Body of pancreas (tissue), 4 donors: Measurements from ENCODE around the gene IL15RA.

Source experiments
- POLR2A ChIP-seq, 3 donors: fragments of 450-650 bp; IDR thresholded peaks; one replicate each; pipeline ENCODE4 v1.6.1; 2016; ENCODE audit warnings: antibody characterized with exemption in 3 of 3, mild to moderate bottlenecking in 2 of 3
- TF ChIP-seq, protein P1 (sequence below), 7 experiments: fragments of 450-650 bp in 4 of 7; fragments of 200-600 bp in 3 of 7; sonication (generic) in 3 of 7; IDR thresholded peaks; one replicate each; pipeline ENCODE4 v1.5.1; 2016 to 2019; ENCODE audit warnings: antibody characterized with exemption in 7 of 7

DNA sequence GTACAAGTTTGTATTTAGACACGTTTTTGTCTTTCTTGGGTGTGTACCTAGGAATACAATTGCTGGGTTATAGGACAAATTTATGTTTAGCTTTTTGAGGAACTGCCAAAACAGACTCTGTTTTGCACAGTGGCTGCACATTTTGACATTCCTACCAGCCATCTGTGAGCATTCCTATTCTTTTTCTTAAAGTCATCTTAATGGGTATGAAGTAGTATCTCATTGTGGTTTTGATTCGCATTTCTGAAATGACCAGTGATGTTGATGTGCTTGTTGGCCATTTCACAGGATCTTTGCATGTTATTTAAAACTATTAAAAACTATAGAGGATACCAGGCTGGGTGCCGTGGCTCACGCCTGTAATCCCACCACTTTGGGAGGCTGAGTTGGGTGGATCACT, 32.6 kb upstream of the IL15RA start:
- TF ChIP-seq, protein P1, sequence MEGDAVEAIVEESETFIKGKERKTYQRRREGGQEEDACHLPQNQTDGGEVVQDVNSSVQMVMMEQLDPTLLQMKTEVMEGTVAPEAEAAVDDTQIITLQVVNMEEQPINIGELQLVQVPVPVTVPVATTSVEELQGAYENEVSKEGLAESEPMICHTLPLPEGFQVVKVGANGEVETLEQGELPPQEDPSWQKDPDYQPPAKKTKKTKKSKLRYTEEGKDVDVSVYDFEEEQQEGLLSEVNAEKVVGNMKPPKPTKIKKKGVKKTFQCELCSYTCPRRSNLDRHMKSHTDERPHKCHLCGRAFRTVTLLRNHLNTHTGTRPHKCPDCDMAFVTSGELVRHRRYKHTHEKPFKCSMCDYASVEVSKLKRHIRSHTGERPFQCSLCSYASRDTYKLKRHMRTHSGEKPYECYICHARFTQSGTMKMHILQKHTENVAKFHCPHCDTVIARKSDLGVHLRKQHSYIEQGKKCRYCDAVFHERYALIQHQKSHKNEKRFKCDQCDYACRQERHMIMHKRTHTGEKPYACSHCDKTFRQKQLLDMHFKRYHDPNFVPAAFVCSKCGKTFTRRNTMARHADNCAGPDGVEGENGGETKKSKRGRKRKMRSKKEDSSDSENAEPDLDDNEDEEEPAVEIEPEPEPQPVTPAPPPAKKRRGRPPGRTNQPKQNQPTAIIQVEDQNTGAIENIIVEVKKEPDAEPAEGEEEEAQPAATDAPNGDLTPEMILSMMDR (IDR thresholded peaks at IDR 0.05) = no peak
- no peak for TF ChIP-seq POLR2A (IDR thresholded peaks at IDR 0.05)
